Regular cardiac myocyte (primary cell): ENCODE results near the gene PSMC3IP. TPM values are rescaled to one million over a fixed set of nuclear protein-coding genes. Genes with fewer than 3 reads are reported as not detected.

Experiments used
- total RNA-seq: library from RNA; depleted of rRNA; stranded (reverse); fragments of >200 nt; gene quantifications from 2 replicates; pipeline ENCODE4 v1.2.3, GENCODE V29; 2014

Gene PSMC3IP, protein sequence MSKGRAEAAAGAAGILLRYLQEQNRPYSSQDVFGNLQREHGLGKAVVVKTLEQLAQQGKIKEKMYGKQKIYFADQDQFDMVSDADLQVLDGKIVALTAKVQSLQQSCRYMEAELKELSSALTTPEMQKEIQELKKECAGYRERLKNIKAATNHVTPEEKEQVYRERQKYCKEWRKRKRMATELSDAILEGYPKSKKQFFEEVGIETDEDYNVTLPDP
- total RNA-seq, result 2.3 and 16.3 TPM in 2 replicates

DNA sequence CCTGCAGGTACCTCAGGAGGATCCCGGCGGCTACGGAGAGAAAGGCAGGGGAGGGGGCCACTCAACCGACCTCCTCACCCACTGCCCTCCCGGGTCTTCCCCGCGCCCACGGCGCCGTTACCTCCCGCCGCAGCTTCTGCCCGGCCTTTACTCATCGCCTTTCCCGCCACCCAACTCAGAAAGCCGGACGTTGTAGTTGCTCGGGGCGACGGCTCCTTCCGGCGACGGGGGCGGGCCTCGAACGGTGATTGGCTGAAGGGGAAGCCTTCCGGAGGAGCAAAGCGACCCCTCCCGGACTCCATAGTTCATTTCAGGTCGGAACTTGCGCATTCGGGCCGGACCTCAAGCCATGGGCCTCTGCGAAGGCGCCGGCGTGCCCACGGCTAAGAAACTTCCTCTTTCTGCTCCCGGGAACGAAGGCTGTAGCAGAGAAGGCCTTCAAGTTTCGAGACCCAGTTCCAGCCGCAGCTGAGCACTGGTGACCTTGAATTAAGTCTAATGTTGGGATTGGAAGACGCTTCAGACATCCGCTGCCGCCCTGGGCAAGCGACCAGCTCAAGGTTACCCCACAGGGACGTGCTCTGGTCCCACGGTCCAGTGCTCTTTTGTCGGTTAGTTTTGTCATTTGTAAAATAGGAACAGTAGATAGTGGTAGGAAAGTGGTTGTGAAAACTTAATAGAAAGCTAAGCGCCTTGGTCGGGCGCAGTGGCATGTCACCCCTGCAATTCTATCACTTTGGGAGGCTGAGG, at the start of gene PSMC3IP:
Gene PSMC3IP, minus strand, starts transcription at position 198 of the 750 bp plus-strand sequence. Its CDS starts 43 bp downstream, at position 155.

DNA sequence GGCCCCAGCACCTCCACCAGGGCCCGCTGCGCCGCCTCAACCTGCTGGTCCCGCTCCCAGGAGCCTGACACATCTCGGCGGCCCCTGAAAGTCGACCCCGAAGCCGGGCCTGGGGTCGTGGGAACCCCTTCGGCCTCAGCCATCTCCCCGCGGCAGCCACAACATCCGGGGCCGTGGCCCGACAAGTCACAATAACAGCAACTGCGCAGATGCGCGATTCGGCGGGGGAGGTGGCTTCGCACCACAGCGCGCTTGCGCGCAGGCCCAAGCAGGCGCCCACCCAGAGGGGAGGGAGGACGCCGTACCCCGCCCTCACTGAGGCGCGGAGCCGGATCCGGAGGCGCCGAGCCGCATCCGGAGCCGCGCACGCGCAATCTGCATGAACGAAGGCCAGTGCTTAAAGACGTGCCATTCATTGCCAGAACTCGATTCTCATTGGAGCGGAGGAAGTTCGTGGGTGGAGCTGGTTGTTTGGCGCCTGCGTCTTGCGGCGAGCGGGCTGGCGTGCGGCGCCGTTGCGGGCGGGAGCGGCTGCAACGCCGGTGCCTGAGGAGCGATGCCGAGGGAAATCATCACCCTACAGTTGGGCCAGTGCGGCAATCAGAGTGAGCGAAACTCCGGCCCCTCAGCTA, 31.8 kb upstream of the PSMC3IP start, which contains the start of the genes RETREG3 and TUBG1:
Gene RETREG3, minus strand, starts transcription at position 193 of the 632 bp plus-strand sequence. Its CDS starts 50 bp downstream, at position 143.
Gene TUBG1, plus strand, starts transcription at position 502 of the 632 bp plus-strand sequence. Its CDS starts 55 bp downstream, at position 557.

DNA sequence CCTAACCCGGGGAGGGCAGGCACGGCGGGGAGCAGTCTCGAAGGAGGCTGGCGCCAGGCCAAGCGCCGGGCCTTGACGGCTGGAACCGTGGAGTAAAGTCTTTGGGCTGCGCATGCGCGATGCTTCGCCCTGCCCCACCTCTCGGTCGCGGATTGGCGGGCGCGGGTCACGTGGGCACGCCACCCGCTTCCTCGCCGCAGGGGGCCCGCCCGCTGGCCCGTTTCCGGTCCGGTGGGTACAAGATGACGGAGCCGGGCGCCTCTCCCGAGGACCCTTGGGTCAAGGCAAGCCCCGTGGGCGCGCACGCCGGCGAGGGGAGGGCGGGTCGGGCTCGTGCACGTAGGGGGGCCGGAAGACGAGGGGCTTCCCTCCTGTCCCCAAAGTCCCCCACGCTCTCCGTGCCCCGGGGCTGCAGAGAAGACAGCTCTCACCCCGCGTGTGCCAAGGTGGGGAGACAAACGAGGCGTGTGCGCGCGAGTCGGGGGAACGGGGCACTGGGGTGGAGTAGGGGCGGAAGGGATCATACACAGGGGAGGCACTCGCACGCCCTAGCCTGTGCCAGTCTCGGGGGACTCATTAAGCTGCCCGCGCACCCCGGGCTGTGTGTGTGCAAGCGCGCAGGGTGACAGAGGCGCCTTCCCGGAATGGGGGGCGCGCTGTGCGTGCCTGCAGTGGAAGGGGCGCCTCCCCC, 10.5 kb downstream of the PSMC3IP start, which contains the start of gene MLX:
Gene MLX, plus strand, starts transcription at position 218 of the 691 bp plus-strand sequence. Its CDS starts 25 bp downstream, at position 243.

DNA sequence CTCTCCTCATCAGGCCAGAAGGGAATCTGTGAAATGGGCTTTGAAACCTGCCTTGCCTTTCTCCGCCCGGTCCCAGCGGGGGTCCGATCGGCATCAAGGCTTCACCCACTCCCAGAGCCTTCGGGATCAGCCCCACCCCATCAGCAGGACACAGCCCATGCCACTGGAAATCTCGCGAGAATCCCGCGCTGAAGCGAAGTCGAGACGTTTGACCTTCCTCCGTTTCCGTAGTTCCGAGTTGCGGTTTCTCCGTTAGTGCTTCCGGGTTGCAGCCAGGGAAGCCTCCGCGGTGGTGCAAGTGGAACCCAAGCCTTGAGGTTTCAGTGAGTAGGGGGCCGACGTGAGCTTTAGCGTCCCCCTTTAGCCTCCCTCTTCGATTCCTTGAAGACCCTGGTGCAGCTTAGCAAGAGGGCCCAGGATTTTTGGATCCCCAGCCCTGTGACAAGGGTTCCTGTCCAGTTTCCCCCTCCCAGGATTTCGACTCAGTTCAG, 15.6 kb downstream of the PSMC3IP start, which contains the start of gene COASY:
Gene COASY, plus strand, starts transcription at position 252 of the 491 bp plus-strand sequence. CDS start 475 bp downstream, outside the sequence.

DNA sequence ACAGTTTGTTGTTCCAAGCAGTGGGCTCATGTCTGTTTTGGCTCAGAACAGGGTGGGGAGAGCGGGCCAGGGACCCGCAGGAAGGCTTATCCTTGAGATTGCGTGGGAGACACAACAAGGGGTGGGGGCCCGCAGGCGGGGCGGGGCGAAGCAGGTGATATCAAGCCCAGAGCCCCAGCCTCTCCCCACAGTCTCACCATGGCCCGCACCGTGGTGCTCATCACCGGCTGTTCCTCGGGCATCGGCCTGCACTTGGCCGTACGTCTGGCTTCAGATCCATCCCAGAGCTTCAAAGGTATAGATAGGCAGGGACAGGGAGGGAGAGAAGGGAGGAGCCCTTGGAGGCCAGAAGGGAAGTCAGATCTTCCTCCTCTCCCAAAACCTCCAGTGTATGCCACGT, 24.8 kb downstream of the PSMC3IP start, which contains the start of gene HSD17B1:
Gene HSD17B1, plus strand, starts transcription at position 188 of the 400 bp plus-strand sequence. Its CDS starts 11 bp downstream, at position 199.

DNA sequence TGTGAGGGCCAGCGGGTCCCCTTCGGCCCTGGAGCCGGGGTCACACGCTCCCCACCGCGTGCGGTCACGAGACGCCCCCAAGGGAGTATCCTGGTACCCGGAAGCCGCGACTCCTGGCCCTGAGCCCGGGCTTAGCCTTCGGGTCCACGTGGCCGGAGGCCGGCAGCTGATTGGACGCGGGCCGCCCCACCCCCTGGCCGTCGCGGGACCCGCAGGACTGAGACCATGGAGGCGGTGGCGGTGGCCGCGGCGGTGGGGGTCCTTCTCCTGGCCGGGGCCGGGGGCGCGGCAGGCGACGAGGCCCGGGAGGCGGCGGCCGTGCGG, 41.5 kb downstream of the PSMC3IP start, which contains the start of gene NAGLU:
Gene NAGLU, plus strand, starts transcription at position 194 of the 324 bp plus-strand sequence. Its CDS starts 32 bp downstream, at position 226.

Other genes starting within 250 kb of the PSMC3IP start
- gene STAT3, start 189.3 kb downstream of the PSMC3IP start, total RNA-seq, result 99.5 and 101 TPM in 2 replicates
- 691 and 1,245 TPM in 2 replicates for gene CAVIN1, start 154.5 kb downstream of the PSMC3IP start, total RNA-seq
- 31.2 and 73.6 TPM in 2 replicates for gene ATP6V0A1, start 118.9 kb downstream of the PSMC3IP start, total RNA-seq
- 24.3 and 50.7 TPM in 2 replicates for gene NAGLU, start 41.5 kb downstream of the PSMC3IP start, total RNA-seq
- gene HSD17B1, start 24.8 kb downstream of the PSMC3IP start, total RNA-seq, result 5.4 and 8.6 TPM in 2 replicates
- 7.0 and 18.6 TPM in 2 replicates for gene COASY, start 15.6 kb downstream of the PSMC3IP start, total RNA-seq
- gene MLX, start 10.6 kb downstream of the PSMC3IP start, total RNA-seq, result 32.1 and 65.4 TPM in 2 replicates
- gene RETREG3, start 31.6 kb upstream of the PSMC3IP start, total RNA-seq, result 73.0 and 74.8 TPM in 2 replicates
- gene TUBG1, start 32.0 kb upstream of the PSMC3IP start, total RNA-seq, result 20.3 and 42.2 TPM in 2 replicates
- 4.8 and 11.6 TPM in 2 replicates for gene TUBG2, start 81.6 kb upstream of the PSMC3IP start, total RNA-seq
- 10.7 and 11.6 TPM in 2 replicates for gene PLEKHH3, start 99.3 kb upstream of the PSMC3IP start, total RNA-seq
- 3.6 and 6.8 TPM in 2 replicates for gene CCR10, start 104.1 kb upstream of the PSMC3IP start, total RNA-seq
- gene CNTNAP1, start 104.8 kb upstream of the PSMC3IP start, total RNA-seq, result 15.0 and 20.6 TPM in 2 replicates
- 7.7 and 20.0 TPM in 2 replicates for gene EZH1, start 167.3 kb upstream of the PSMC3IP start, total RNA-seq
- gene RAMP2, start 183.5 kb upstream of the PSMC3IP start, total RNA-seq, result under 0.01 and 0.58 TPM in 2 replicates
- gene VPS25, start 195.7 kb upstream of the PSMC3IP start, total RNA-seq, result 65.7 and 92.6 TPM in 2 replicates
- gene WNK4, start 202.9 kb upstream of the PSMC3IP start, total RNA-seq, result 3.5 and 4.5 TPM in 2 replicates
- 48.8 and 70.4 TPM in 2 replicates for gene COA3, start 221.0 kb upstream of the PSMC3IP start, total RNA-seq
- under 0.01 and 0.19 TPM in 2 replicates for gene CNTD1, start 221.1 kb upstream of the PSMC3IP start, total RNA-seq
- 123 and 167 TPM in 2 replicates for gene BECN1, start 246.6 kb upstream of the PSMC3IP start, total RNA-seq